K562 (cell line): ENCODE data around the gene TACC3. TPM values are rescaled to one million over a fixed set of nuclear protein-coding genes. Genes with fewer than 3 reads are reported as not detected.
A peak's percentile ranks its signal among the peaks of the same experiment; 100 is the strongest.

Experiments
- ATAC-seq: fragments of 200-7000 bp; cut with Tn5 transposase; 3 replicates; pipeline ENCODE4 v1.9.1; 2020; ENCODE audit warnings: moderate library complexity
- BruUV-seq: library from RNA; stranded (reverse); fragments of 400-500 nt; replicated peaks from 2 replicates; lab custom pipeline; 2021; lab: Mats Ljungman, UMichigan
- CTCF ChIA-PET: fragments of 300-600 bp; formaldehyde crosslinking; extraction: SDS; loops from one replicate; lab custom pipeline; 2021; ENCODE audit warnings: low intra/inter-chr PET ratio; lab: Yijun Ruan, JAX
- POLR2A ChIA-PET: fragments of 300-600, 350-650 bp; sonication (Branson Sonifier 250); formaldehyde crosslinking; extraction: SDS; loops from one replicate; lab custom pipeline; 2021; ENCODE audit warnings: antibody characterized with exemption, inconsistent platforms; lab: Yijun Ruan, JAX
- DNase-seq, 4 experiments: peaks; one replicate each; pipeline versions ENCODE4 v3.0.0 to v3.0.0-alpha.2; 2011 to 2018; ENCODE audit warnings: low spot score in 3 of 4, mixed read lengths in 3 of 4; ENCODE audit errors: extremely low read depth in 1 of 4
- FAIRE-seq: peaks from 2 replicates; lab custom pipeline; 2011; peaks lifted over from hg19 to GRCh38; lab: Jason Lieb, UNC
- H2AFZ ChIP-seq: 2 replicates; pipeline ENCODE4 v1.6.0; 2011; ENCODE audit warnings: low read depth, low read length, control low read depth, inconsistent platforms
- H3K27ac ChIP-seq: fragments of 200-600 bp; 3 replicates; pipeline ENCODE4 v1.8.0; 2011; ENCODE audit warnings: low read depth, mild to moderate bottlenecking, control low read depth, inconsistent platforms, low read length, moderate library complexity, mixed read lengths; ENCODE audit errors: extremely low read depth
- H3K27me3 ChIP-seq, 2 experiments: fragments of 300-600 bp in 1 of 2; 2 replicates in 1 of 2; 3 replicates in 1 of 2; pipeline versions ENCODE4 v1.6.0 to v1.8.0; 2011; ENCODE audit warnings: inconsistent platforms in 2 of 2, low read length in 2 of 2, mild to moderate bottlenecking in 1 of 2, mixed read lengths in 1 of 2, moderate library complexity in 1 of 2; ENCODE audit not compliant: control insufficient read depth in 2 of 2, insufficient read depth in 2 of 2
- H3K36me3 ChIP-seq: fragments of 300-600 bp; 3 replicates; pipeline ENCODE4 v1.8.0; 2011; ENCODE audit warnings: mild to moderate bottlenecking, low read length, inconsistent platforms; ENCODE audit not compliant: control insufficient read depth, insufficient read depth
- H3K4me1 ChIP-seq, 2 experiments: fragments of 200-600 bp in 1 of 2; replicated peaks in 1 of 2; 2 replicates in 1 of 2; 3 replicates in 1 of 2; pipeline versions ENCODE4 v1.5.1 to v1.8.0; 2011; ENCODE audit warnings: inconsistent platforms in 2 of 2, low read length in 2 of 2, mild to moderate bottlenecking in 1 of 2, mixed read lengths in 1 of 2, moderate library complexity in 1 of 2; ENCODE audit not compliant: control insufficient read depth in 2 of 2, insufficient read depth in 2 of 2
- H3K4me2 ChIP-seq: 2 replicates; pipeline ENCODE4 v1.6.1; 2011; ENCODE audit warnings: low read length, control low read depth, inconsistent platforms, mixed read lengths; ENCODE audit not compliant: insufficient read depth
- H3K4me3 ChIP-seq: fragments of 200-600 bp; sonication (generic), shearing (Covaris generic); 2 replicates; pipeline ENCODE4 v1.5.1; 2016; ENCODE audit warnings: control low read depth, inconsistent platforms
- H3K79me2 ChIP-seq: fragments of 200-600 bp; 3 replicates; pipeline ENCODE4 v1.8.0; 2011; ENCODE audit warnings: low read length, inconsistent platforms; ENCODE audit not compliant: control insufficient read depth, insufficient read depth
- H3K9ac ChIP-seq, 2 experiments: 2 replicates each; pipeline versions ENCODE4 v1.6.0 to v1.6.1; 2011; ENCODE audit warnings: low read depth in 2 of 2, low read length in 2 of 2, control low read depth in 1 of 2, inconsistent platforms in 1 of 2, mild to moderate bottlenecking in 1 of 2, mixed read lengths in 1 of 2; ENCODE audit not compliant: insufficient read depth in 1 of 2
- H3K9me1 ChIP-seq: one replicate; pipeline ENCODE4 v1.6.0; 2011; ENCODE audit warnings: inconsistent platforms, mild to moderate bottlenecking, low read length, moderate library complexity; ENCODE audit not compliant: control insufficient read depth, insufficient read depth
- H3K9me3 ChIP-seq: replicated peaks from 2 replicates; pipeline ENCODE4 v1.5.1; 2011; ENCODE audit warnings: low read depth, low read length, inconsistent platforms; ENCODE audit not compliant: control insufficient read depth, insufficient read depth
- H4K20me1 ChIP-seq: replicated peaks from 2 replicates; pipeline ENCODE4 v1.6.1; 2011; ENCODE audit warnings: low read length, inconsistent platforms, mixed read lengths; ENCODE audit not compliant: control insufficient read depth, insufficient read depth
- CTBP1 ChIP-seq: fragments of 450-650 bp; IDR thresholded peaks from 2 replicates; pipeline ENCODE4 v1.6.1; 2016; ENCODE audit warnings: borderline replicate concordance
- CXXC5 ChIP-seq: fragments of 250-450 bp; sonication (Bioruptor Pico); IDR thresholded peaks from 2 replicates; pipeline ENCODE4 v1.8.0; 2022; ENCODE audit warnings: inconsistent platforms, mild to moderate bottlenecking, moderate library complexity
- L3MBTL2 ChIP-seq: fragments of 450-650 bp; IDR thresholded peaks from 2 replicates; pipeline ENCODE4 v1.6.1; 2016; ENCODE audit warnings: mild to moderate bottlenecking, moderate library complexity
- NR1H2 ChIP-seq: sonication (generic); formaldehyde crosslinking; IDR thresholded peaks from 2 replicates; pipeline ENCODE4 v1.4.0; 2020; ENCODE audit warnings: mild to moderate bottlenecking, missing genetic modification reagents
- NRF1 ChIP-seq, 2 experiments: fragments of 450-650 bp; IDR thresholded peaks in 1 of 2; conservative IDR thresholded peaks in 1 of 2; 2 replicates each; pipeline ENCODE4 v1.6.1; 2014; ENCODE audit warnings: mild to moderate bottlenecking in 2 of 2
- POLR2AphosphoS5 ChIP-seq: IDR thresholded peaks from 2 replicates; pipeline ENCODE4 v1.6.1; 2011; ENCODE audit warnings: mild to moderate bottlenecking, low read depth, low read length, moderate library complexity; ENCODE audit not compliant: control insufficient read depth, insufficient read depth
- POLR2G ChIP-seq: fragments of 200-400 bp; formaldehyde crosslinking; IDR thresholded peaks from 2 replicates; pipeline ENCODE4 v1.6.1; 2017; ENCODE audit warnings: low read depth, mild to moderate bottlenecking, antibody characterized with exemption, low read length, moderate library complexity
- RBBP5 ChIP-seq: fragments of 200-600 bp; sonication (generic); IDR thresholded peaks from 2 replicates; pipeline ENCODE4 v1.6.1; 2012; ENCODE audit warnings: borderline replicate concordance, mild to moderate bottlenecking, low read length, control low read depth, inconsistent platforms; ENCODE audit not compliant: insufficient read depth, poor library complexity, severe bottlenecking
- SAFB ChIP-seq: fragments of 200-400 bp; formaldehyde crosslinking; IDR thresholded peaks from 2 replicates; pipeline ENCODE4 v1.6.1; 2017; ENCODE audit warnings: low read depth, low read length, borderline replicate concordance
- SFPQ ChIP-seq: fragments of 200-400 bp; formaldehyde crosslinking; IDR thresholded peaks from 2 replicates; pipeline ENCODE4 v1.6.1; 2017; ENCODE audit warnings: mild to moderate bottlenecking, low read depth, low read length, moderate library complexity
- TBP ChIP-seq: optimal IDR thresholded peaks from 2 replicates; pipeline ENCODE3; 2011; ENCODE audit warnings: low read depth, low read length, improper control_type of control experiment
- TEAD2 ChIP-seq: fragments of 450-650 bp; IDR thresholded peaks from 2 replicates; pipeline ENCODE4 v1.6.1; 2016; ENCODE audit warnings: missing genetic modification characterization, control low read depth, missing compliant biosample characterization
- XRCC5 ChIP-seq: fragments of 200-400 bp; formaldehyde crosslinking; IDR thresholded peaks from 2 replicates; pipeline ENCODE4 v1.6.1; 2017; ENCODE audit warnings: low read depth, mild to moderate bottlenecking, low read length
- ZBTB9 ChIP-seq: fragments of 450-650 bp; formaldehyde crosslinking; IDR thresholded peaks from 2 replicates; pipeline ENCODE4 v1.4.0; 2020; ENCODE audit warnings: mild to moderate bottlenecking, moderate library complexity
- WGBS: fragments of 100-300 bp; shearing (Covaris generic); methylation state at CpG from one replicate; pipeline ENCODE4 v1.1.6; 2016; ENCODE audit warnings: low coverage, mixed read lengths; ENCODE audit not compliant: insufficient coverage; ENCODE audit errors: missing lambda C conversion rate; 5-methylcytosine and 5-hydroxymethylcytosine counted together
- in situ Hi-C: fragments of 300-500 bp; cut with MboI; formaldehyde crosslinking; loops from 4 replicates; pipeline ENCODE4 v1.15.0; 2018; ENCODE audit warnings: inconsistent platforms, mixed read lengths
- intact Hi-C: fragments of 100-400 bp; cut with micrococcal nuclease; formaldehyde crosslinking; loops from 2 replicates; pipeline ENCODE4 v1.14.2; 2022
- polyA plus RNA-seq, 8 experiments: library from polyadenylated mRNA; depleted of rRNA in 4 of 8; stranded (reverse) in 5 of 8; unstranded in 3 of 8; fragments of >200 nt; fragmentation: Nextera tagmentation in 2 of 8; fragmentation: Illumina TruSeq in 1 of 8; extraction: Ambion mirVana in 2 of 8; extraction: Trizol in 1 of 8; gene quantifications; 2 replicates each; pipeline versions ENCODE4 v1.2.1 to v1.2.3, GENCODE V29; 2011 to 2014; ENCODE audit warnings: inconsistent platforms in 1 of 8, missing spikeins in 1 of 8
- total RNA-seq, 7 experiments: library from RNA; depleted of rRNA in 6 of 7; stranded (reverse); fragments of >200 nt in 6 of 7; fragmentation: Illumina TruSeq in 2 of 7; extraction: Trizol in 2 of 7; gene quantifications; 2 replicates each; pipeline versions ENCODE4 v1.2.1 to v1.2.3, GENCODE V29; 2011 to 2021; ENCODE audit warnings: low replicate concordance in 1 of 7

Gene TACC3
- total and polyA plus RNA-seq, 9 of the 15 experiments (the other 6 are each of a cell fraction or from before 2014, with no cell fraction given) = 1.9 to 122 (median 55.6) TPM

GRCh38 chr4:1793940-1794808, 72.9 kb downstream of the TACC3 start:
- Histone ChIP-seq H3K4me2 (peak overlapping the region; percentile 78), H3K4me3 (peak overlapping the region; percentile 67), H3K27me3 (no peaks in the 10 kb centered on the region), H3K9ac (peak overlapping the region; percentile 73 to 91), H2AFZ (peak overlapping the region; percentile 63; the same call in 1 of the 2 replicates), H3K4me1 (peaks cover 3 to 70% of the 10 kb centered on the region in 2 experiments; a peak in 3 of 5 replicates), H3K27ac (peak overlapping the region; percentile 78), H3K9me3 (no peaks in the 10 kb centered on the region), H3K79me2 (peaks cover 47% of the 10 kb centered on the region), H3K9me1 (peaks cover 7% of the 10 kb centered on the region), H3K36me3 (peaks cover 23% of the 10 kb centered on the region; the same call in 2 of the 3 replicates), H4K20me1 (peaks cover 20% of the 10 kb centered on the region)
- WGBS = under 1% methylated on average over 83 of the region's 101 CpGs
- in situ Hi-C loops (no loop called here), intact Hi-C loops (no loop called here)
- DNase-seq = peak in 2 of 4 experiments; percentile 46 to 55
- POLR2A ChIA-PET = interaction anchor here (0.6 to 3.4 kb wide), 11 partner anchors 9 to 101 kb away, joined by 3 to 17 read pairs (median 4); partner anchors contain the start of genes TACC3 and TMEM129
- CTCF ChIA-PET = interaction anchor here (0.6 kb wide), 1 partner anchor 44 kb away, joined by 5 read pairs; no protein-coding TSS in a partner anchor
- FAIRE-seq = no peak
- TSS peak; percentile 51 for BruUV-seq
- peak; percentile 47 for ATAC-seq
- TF ChIP-seq POLR2G = peak; percentile 5
- TF ChIP-seq TEAD2 = no peak
- TF ChIP-seq NRF1 (conservative IDR thresholded peaks at IDR 0.05 in 1 of 2, IDR thresholded peaks at IDR 0.05 in 1 of 2) = 0 out of 4 replicates have a peak, but pooled peaks of 1 of the 2 experiments have one; percentile 12
- TF ChIP-seq SFPQ = no peak
- peak; percentile 88 for TF ChIP-seq ZBTB9 (CRISPR knock-in tag)
- TF ChIP-seq L3MBTL2 = peak; percentile 76
- peak; percentile 35 for TF ChIP-seq CTBP1
- no peak for TF ChIP-seq NR1H2
- TF ChIP-seq SAFB = peak; percentile 79
- TF ChIP-seq XRCC5 = peak; percentile 26; the same call in 1 of the 2 replicates
- TF ChIP-seq TBP = peak; percentile 13
- peak; percentile 11; the same call in 1 of the 2 replicates for TF ChIP-seq CXXC5 (CRISPR knock-in tag)
- no peak for TF ChIP-seq POLR2AphosphoS5
- TF ChIP-seq RBBP5 = peak; percentile 54
